ENCODE measurements around the gene FNDC7. TPM values are rescaled to one million over a fixed set of nuclear protein-coding genes. Genes with fewer than 3 reads are reported as not detected.
A peak's percentile ranks its signal among the peaks of the same experiment; 100 is the strongest.

FNDC7 gene
- total RNA-seq, 1 donor from 2014 or later = 0.37 TPM

GRCh38 chr1:108706643-108707042 is 6.1 kb upstream of the FNDC7 start:
- Histone ChIP-seq H3K9ac (no peak overlapping the region), H3K4me2 (no peak overlapping the region), H3K9me3 (ENCODE audit: low read depth) (no peaks in the 10 kb centered on the region), H3K36me3 (no peaks in the 10 kb centered on the region), H3K4me3 (no peak overlapping the region), H3K4me1 (no peaks in the 10 kb centered on the region), H3F3A (ENCODE audit: low read depth) (peaks cover 14% of the 10 kb centered on the region), H2AFZ (replicated peaks) (no peak overlapping the region), H3K79me2 (ENCODE audit: low read depth) (no peaks in the 10 kb centered on the region), H3K27ac (no peak overlapping the region), H3K27me3 (no peaks in the 10 kb centered on the region), H4K20me1 (ENCODE audit: low read depth) (no peaks in the 10 kb centered on the region)
- Mint-ChIP-seq H3K4me1 (no peaks in the 10 kb centered on the region), H3K27ac (no peak overlapping the region), H3K4me3 (no peak overlapping the region), H3K27me3 (ENCODE audit: insufficient read depth, low read depth) (peaks cover 2% of the 10 kb centered on the region), H3K36me3 (peaks cover 2% of the 10 kb centered on the region), H3K9me3 (no peaks in the 10 kb centered on the region)
- DNase-seq (ENCODE audit: low spot score) = no peak
- TF ChIP-seq EZH2 (IDR thresholded peaks at IDR 0.05) (no peak), EZH2phosphoT487 (IDR thresholded peaks at IDR 0.05) (no peak)
- TF ChIP-seq, protein P1, sequence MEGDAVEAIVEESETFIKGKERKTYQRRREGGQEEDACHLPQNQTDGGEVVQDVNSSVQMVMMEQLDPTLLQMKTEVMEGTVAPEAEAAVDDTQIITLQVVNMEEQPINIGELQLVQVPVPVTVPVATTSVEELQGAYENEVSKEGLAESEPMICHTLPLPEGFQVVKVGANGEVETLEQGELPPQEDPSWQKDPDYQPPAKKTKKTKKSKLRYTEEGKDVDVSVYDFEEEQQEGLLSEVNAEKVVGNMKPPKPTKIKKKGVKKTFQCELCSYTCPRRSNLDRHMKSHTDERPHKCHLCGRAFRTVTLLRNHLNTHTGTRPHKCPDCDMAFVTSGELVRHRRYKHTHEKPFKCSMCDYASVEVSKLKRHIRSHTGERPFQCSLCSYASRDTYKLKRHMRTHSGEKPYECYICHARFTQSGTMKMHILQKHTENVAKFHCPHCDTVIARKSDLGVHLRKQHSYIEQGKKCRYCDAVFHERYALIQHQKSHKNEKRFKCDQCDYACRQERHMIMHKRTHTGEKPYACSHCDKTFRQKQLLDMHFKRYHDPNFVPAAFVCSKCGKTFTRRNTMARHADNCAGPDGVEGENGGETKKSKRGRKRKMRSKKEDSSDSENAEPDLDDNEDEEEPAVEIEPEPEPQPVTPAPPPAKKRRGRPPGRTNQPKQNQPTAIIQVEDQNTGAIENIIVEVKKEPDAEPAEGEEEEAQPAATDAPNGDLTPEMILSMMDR (IDR thresholded peaks at IDR 0.05) = no peak

GRCh38 chr1:108708691-108709660 is 3.7 kb upstream of the FNDC7 start:
- no peak for TF ChIP-seq EZH2phosphoT487 (IDR thresholded peaks at IDR 0.05)
- TF ChIP-seq, protein P1 (IDR thresholded peaks at IDR 0.05) = peak; percentile 55
- H2AFZ ChIP-seq (replicated peaks) = no peak overlapping the region
- Mint-ChIP-seq H3K4me3 (no peak overlapping the region), H3K27ac (no peak overlapping the region), H3K27me3 (ENCODE audit: insufficient read depth, low read depth) (peaks cover 2% of the 10 kb centered on the region), H3K36me3 (no peaks in the 10 kb centered on the region), H3K9me3 (no peaks in the 10 kb centered on the region), H3K4me1 (no peaks in the 10 kb centered on the region)
- peak; percentile 42 for DNase-seq (ENCODE audit: low spot score)
- H3K9me3 ChIP-seq (ENCODE audit: low read depth) = no peaks in the 10 kb centered on the region
- H3K4me3 ChIP-seq = no peak overlapping the region
- H3K27ac ChIP-seq = no peak overlapping the region
- H3K4me2 ChIP-seq = no peak overlapping the region
- H4K20me1 ChIP-seq (ENCODE audit: low read depth) = no peaks in the 10 kb centered on the region
- H3K9ac ChIP-seq = no peak overlapping the region
- no peaks in the 10 kb centered on the region for H3K27me3 ChIP-seq
- H3K36me3 ChIP-seq = no peaks in the 10 kb centered on the region
- no peaks in the 10 kb centered on the region for H3K4me1 ChIP-seq
- no peaks in the 10 kb centered on the region for H3F3A ChIP-seq (ENCODE audit: low read depth)
- H3K79me2 ChIP-seq (ENCODE audit: low read depth) = no peaks in the 10 kb centered on the region

- H3K79me2 ChIP-seq (ENCODE audit: low read depth) = no peaks in the 10 kb centered on the region
- DNase-seq (ENCODE audit: low spot score) = no peak
- H3K36me3 Mint-ChIP-seq = no peaks in the 10 kb centered on the region
- H3K9me3 ChIP-seq (ENCODE audit: low read depth) = no peaks in the 10 kb centered on the region
- no peak overlapping the region for H3K27ac ChIP-seq
- peak overlapping the region; percentile 67 for H3K27ac Mint-ChIP-seq
- peaks cover 2% of the 10 kb centered on the region for H3K27me3 Mint-ChIP-seq (ENCODE audit: insufficient read depth, low read depth)
- no peak overlapping the region for H3K9ac ChIP-seq
- peaks cover 23% of the 10 kb centered on the region for H3K4me1 Mint-ChIP-seq
- peaks cover 3% of the 10 kb centered on the region for H3F3A ChIP-seq (ENCODE audit: low read depth)
- no peak overlapping the region for H3K4me2 ChIP-seq
- H3K9me3 Mint-ChIP-seq = no peaks in the 10 kb centered on the region
- no peaks in the 10 kb centered on the region for H4K20me1 ChIP-seq (ENCODE audit: low read depth)
- H3K36me3 ChIP-seq = no peaks in the 10 kb centered on the region
- H3K27me3 ChIP-seq = no peaks in the 10 kb centered on the region
- no peak for TF ChIP-seq EZH2phosphoT487 (IDR thresholded peaks at IDR 0.05)
- TF ChIP-seq EZH2 (IDR thresholded peaks at IDR 0.05) = no peak
- TF ChIP-seq, protein P1 (IDR thresholded peaks at IDR 0.05) = no peak
- H2AFZ ChIP-seq (replicated peaks) = peak overlapping the region; percentile 32
- no peak overlapping the region for H3K4me3 ChIP-seq
- H3K4me3 Mint-ChIP-seq = peak overlapping the region; percentile 4
- peaks cover 4% of the 10 kb centered on the region for H3K4me1 ChIP-seq
Observed at GRCh38 chr1:108715932-108716331, 3.2 kb downstream of the FNDC7 start.
